ENCODE data around the gene PITPNM1. TPM values are rescaled to one million over a fixed set of nuclear protein-coding genes. Genes with fewer than 3 reads are reported as not detected.

The PITPNM1 gene
- total RNA-seq, 1 experiment from 2014 or later = 65.0 TPM

- no peak for TF ChIP-seq CTCF (IDR thresholded peaks at IDR 0.05; ENCODE audit: insufficient read depth in 1 of 2, low read depth in 1 of 2, low read length in 1 of 2, severe bottlenecking in 1 of 2, unreplicated experiment in 1 of 2)
- ChIA-PET POLR2A (no interaction called here), CTCF (no interaction called here)
- Mint-ChIP-seq H3K27me3 (ENCODE audit: insufficient read depth, unreplicated experiment) (no peaks in the 10 kb centered on the region), H3K4me3 (ENCODE audit: unreplicated experiment) (no peak within 1 kb of the TSS), H3K9me3 (ENCODE audit: unreplicated experiment) (no peaks in the 10 kb centered on the region), H3K4me1 (ENCODE audit: low read depth, unreplicated experiment) (no peaks in the 10 kb centered on the region), H3K36me3 (ENCODE audit: insufficient read depth, unreplicated experiment) (no peaks in the 10 kb centered on the region), H3K27ac (ENCODE audit: unreplicated experiment) (no peak within 1 kb of the TSS)
- Histone ChIP-seq H3K27me3 (replicated peaks; ENCODE audit: control insufficient read depth, insufficient read depth, low read length) (no peaks in the 10 kb centered on the region), H3K4me1 (no peaks in the 10 kb centered on the region), H3K4me3 (ENCODE audit: low read depth, low read length) (no peak within 1 kb of the TSS), H3K36me3 (ENCODE audit: control insufficient read depth, insufficient read depth, low read length) (no peaks in the 10 kb centered on the region), H3K9me3 (no peaks in the 10 kb centered on the region)
- DNase-seq = no peak
- no TSS peak for BruUV-seq (replicated peaks)
- intact Hi-C loops (cut with micrococcal nuclease; ENCODE audit: unreplicated experiment) = no loop called here
These were observed 50.1 kb downstream of the PITPNM1 start, which contains the start of gene CABP4 for GRCh38 chr11:67455054-67455453. TSS of gene CABP4 (plus strand) at chr11:67455354. CDS start at chr11:67455424, 70 bp downstream.

GRCh38 chr11:67453816-67454732, 51.1 kb downstream of the PITPNM1 start:
- H3K4me1 Mint-ChIP-seq (ENCODE audit: low read depth, unreplicated experiment) = no peaks in the 10 kb centered on the region
- no peak overlapping the region for H3K4me3 Mint-ChIP-seq (ENCODE audit: unreplicated experiment)
- intact Hi-C loops (cut with micrococcal nuclease; ENCODE audit: unreplicated experiment) = no loop called here

More at GRCh38 chr11:67453816-67454732, 51.1 kb downstream of the PITPNM1 start:
- ChIA-PET POLR2A (no interaction called here), CTCF (no interaction called here)
- no peak overlapping the region for H3K27ac Mint-ChIP-seq (ENCODE audit: unreplicated experiment)
- H3K9me3 Mint-ChIP-seq (ENCODE audit: unreplicated experiment) = no peaks in the 10 kb centered on the region
- H3K36me3 Mint-ChIP-seq (ENCODE audit: insufficient read depth, unreplicated experiment) = no peaks in the 10 kb centered on the region
- TF ChIP-seq CTCF (IDR thresholded peaks at IDR 0.05; ENCODE audit: insufficient read depth in 1 of 2, low read depth in 1 of 2, low read length in 1 of 2, severe bottlenecking in 1 of 2, unreplicated experiment in 1 of 2) = no peak
- BruUV-seq (replicated peaks) = no TSS peak
- no peak for DNase-seq
- Histone ChIP-seq H3K27me3 (replicated peaks; ENCODE audit: control insufficient read depth, insufficient read depth, low read length) (no peaks in the 10 kb centered on the region), H3K36me3 (ENCODE audit: control insufficient read depth, insufficient read depth, low read length) (no peaks in the 10 kb centered on the region), H3K4me1 (no peaks in the 10 kb centered on the region), H3K4me3 (ENCODE audit: low read depth, low read length) (no peak overlapping the region), H3K9me3 (no peaks in the 10 kb centered on the region)
- no peaks in the 10 kb centered on the region for H3K27me3 Mint-ChIP-seq (ENCODE audit: insufficient read depth, unreplicated experiment)
